GM12872 (cell line): Measurements from ENCODE around the gene SLC25A51.

Source experiments
- CTCF ChIP-seq: IDR thresholded peaks from 3 replicates; pipeline ENCODE4 v1.5.1; 2011; ENCODE audit warnings: low read depth, mild to moderate bottlenecking, low read length, moderate library complexity; ENCODE audit not compliant: insufficient read depth

SLC25A51 gene

DNA sequence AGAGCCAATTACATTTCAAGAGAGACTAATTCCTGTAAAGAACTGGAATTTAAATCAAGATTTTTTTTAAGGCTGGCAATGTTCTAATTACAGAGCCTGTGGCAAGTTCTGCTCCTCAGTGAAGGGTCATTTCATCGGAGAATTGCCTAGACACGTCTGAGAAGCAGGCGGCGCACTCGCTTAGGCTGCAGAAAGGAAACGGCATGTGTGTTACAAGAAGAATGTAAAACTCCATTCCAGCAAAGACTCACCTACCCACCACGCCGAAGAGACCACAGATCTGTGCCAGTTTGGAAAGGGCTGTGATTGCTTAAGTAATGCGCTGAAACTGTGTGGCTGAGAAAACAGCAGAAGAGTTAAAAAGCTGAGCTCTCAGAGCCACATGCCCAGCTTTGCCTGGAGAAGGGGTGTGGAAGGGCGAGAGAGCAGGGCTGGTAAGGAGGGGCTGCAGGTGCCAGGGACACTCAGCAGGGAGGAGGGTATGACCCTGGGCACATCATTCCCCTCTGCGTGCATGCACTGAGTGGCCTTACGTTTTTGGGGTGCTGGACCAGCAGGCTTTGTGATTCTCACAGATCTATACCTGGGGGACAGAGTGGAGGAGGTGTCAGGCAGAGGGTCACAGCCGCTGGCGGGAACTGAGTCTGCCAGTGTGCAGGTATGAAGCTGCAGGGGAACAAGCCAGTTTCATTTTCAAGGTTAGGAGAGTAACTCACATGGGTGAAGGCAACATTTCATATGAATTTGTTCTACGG is 17.8 kb upstream of the SLC25A51 start:
- TF ChIP-seq CTCF: no peak

- TF ChIP-seq CTCF: no peak
These were observed 17.2 kb upstream of the SLC25A51 start for GRCh38 chr9:37921168-37921510.

GRCh38 chr9:37920471-37921167 is 16.7 kb upstream of the SLC25A51 start:
- TF ChIP-seq CTCF: no peak

- TF ChIP-seq CTCF: no peak
These were observed 16.0 kb upstream of the SLC25A51 start for GRCh38 chr9:37919956-37920335.

- no peak for TF ChIP-seq CTCF
These were observed 15.5 kb upstream of the SLC25A51 start for GRCh38 chr9:37919246-37919955.

GRCh38 chr9:37918665-37919170 is 14.8 kb upstream of the SLC25A51 start:
- TF ChIP-seq CTCF: no peak
